Glutamatergic neuron (in vitro differentiated cells): ENCODE results near the gene GLYR1. TPM values are rescaled to one million over a fixed set of nuclear protein-coding genes. Genes with fewer than 3 reads are reported as not detected.

Experiments used
- DNase-seq: peaks from one replicate; pipeline ENCODE4 v3.0.0; 2022
- H3K27ac Mint-ChIP-seq: one replicate; pipeline ENCODE4 v1.8.0; 2020; ENCODE audit warnings: mild to moderate bottlenecking, mixed read lengths, inconsistent platforms; ENCODE audit not compliant: unreplicated experiment
- H3K27me3 Mint-ChIP-seq: one replicate; pipeline ENCODE4 v1.8.0; 2020; ENCODE audit warnings: mild to moderate bottlenecking, moderate library complexity, mixed read lengths, inconsistent platforms; ENCODE audit not compliant: unreplicated experiment
- H3K36me3 Mint-ChIP-seq: one replicate; pipeline ENCODE4 v1.8.0; 2020; ENCODE audit warnings: mild to moderate bottlenecking, mixed read lengths, inconsistent platforms; ENCODE audit not compliant: unreplicated experiment
- H3K4me1 Mint-ChIP-seq: one replicate; pipeline ENCODE4 v1.8.0; 2020; ENCODE audit warnings: mild to moderate bottlenecking, low read depth, mixed read lengths, inconsistent platforms; ENCODE audit not compliant: unreplicated experiment
- H3K4me3 Mint-ChIP-seq: one replicate; pipeline ENCODE4 v1.8.0; 2020; ENCODE audit warnings: mild to moderate bottlenecking, mixed read lengths, inconsistent platforms; ENCODE audit not compliant: unreplicated experiment
- H3K9me3 Mint-ChIP-seq: one replicate; pipeline ENCODE4 v1.8.0; 2020; ENCODE audit warnings: mild to moderate bottlenecking, moderate library complexity, mixed read lengths, inconsistent platforms; ENCODE audit not compliant: unreplicated experiment
- total RNA-seq: library from RNA; stranded (reverse); fragmentation: NEBNext Ultra II Directional; extraction: Animal tissue kit (Norgen Biotek cat#: 25700); gene quantifications from one replicate; pipeline ENCODE4 v1.2.1, GENCODE V29; 2021; ENCODE audit not compliant: unreplicated experiment
- TF ChIP-seq, protein P1 (sequence below): fragments of 200-600 bp; sonication (generic); IDR thresholded peaks from one replicate; pipeline ENCODE4 v1.5.0; 2021; ENCODE audit not compliant: partially characterized antibody, unreplicated experiment

The GLYR1 gene
- total RNA-seq, 1 donor from 2014 or later: 133 TPM

- Mint-ChIP-seq H3K4me3 (no peak overlapping the region), H3K27ac (no peak overlapping the region), H3K27me3 (peaks cover 3% of the 10 kb centered on the region), H3K36me3 (no peaks in the 10 kb centered on the region), H3K4me1 (peaks cover 11% of the 10 kb centered on the region), H3K9me3 (peaks cover 9% of the 10 kb centered on the region)
- TF ChIP-seq, protein P1, sequence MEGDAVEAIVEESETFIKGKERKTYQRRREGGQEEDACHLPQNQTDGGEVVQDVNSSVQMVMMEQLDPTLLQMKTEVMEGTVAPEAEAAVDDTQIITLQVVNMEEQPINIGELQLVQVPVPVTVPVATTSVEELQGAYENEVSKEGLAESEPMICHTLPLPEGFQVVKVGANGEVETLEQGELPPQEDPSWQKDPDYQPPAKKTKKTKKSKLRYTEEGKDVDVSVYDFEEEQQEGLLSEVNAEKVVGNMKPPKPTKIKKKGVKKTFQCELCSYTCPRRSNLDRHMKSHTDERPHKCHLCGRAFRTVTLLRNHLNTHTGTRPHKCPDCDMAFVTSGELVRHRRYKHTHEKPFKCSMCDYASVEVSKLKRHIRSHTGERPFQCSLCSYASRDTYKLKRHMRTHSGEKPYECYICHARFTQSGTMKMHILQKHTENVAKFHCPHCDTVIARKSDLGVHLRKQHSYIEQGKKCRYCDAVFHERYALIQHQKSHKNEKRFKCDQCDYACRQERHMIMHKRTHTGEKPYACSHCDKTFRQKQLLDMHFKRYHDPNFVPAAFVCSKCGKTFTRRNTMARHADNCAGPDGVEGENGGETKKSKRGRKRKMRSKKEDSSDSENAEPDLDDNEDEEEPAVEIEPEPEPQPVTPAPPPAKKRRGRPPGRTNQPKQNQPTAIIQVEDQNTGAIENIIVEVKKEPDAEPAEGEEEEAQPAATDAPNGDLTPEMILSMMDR: no peak
- no peak for DNase-seq
Measured at GRCh38 chr16:4865231-4865860, 18.3 kb upstream of the GLYR1 start.

DNA sequence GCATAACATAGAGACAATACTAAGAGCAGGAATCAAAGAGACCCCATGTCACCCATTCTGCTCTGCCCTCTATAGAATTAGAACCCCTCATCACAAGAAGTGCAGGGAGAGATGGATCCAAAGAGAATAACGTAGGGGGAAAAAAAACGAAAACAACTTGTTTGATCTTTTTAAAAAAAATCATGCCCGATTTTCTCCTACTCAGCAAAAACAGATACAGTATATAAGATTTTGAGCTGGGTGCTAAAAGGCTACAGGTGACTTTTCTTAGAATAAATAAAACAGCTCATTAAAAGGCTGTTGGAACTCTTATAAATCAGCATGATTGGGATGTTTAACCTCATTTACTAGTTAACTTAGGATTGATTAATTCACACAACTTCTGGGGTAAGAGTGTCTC, 17.6 kb upstream of the GLYR1 start:
- Mint-ChIP-seq H3K4me3 (no peak overlapping the region), H3K4me1 (peaks cover 11% of the 10 kb centered on the region), H3K36me3 (no peaks in the 10 kb centered on the region), H3K27ac (no peak overlapping the region), H3K27me3 (peaks cover 3% of the 10 kb centered on the region), H3K9me3 (peaks cover 9% of the 10 kb centered on the region)
- no peak for DNase-seq
- TF ChIP-seq, protein P1: no peak

GRCh38 chr16:4862639-4863038, 15.6 kb upstream of the GLYR1 start:
- TF ChIP-seq, protein P1: no peak
- Mint-ChIP-seq H3K4me1 (peaks cover 4% of the 10 kb centered on the region), H3K4me3 (no peak overlapping the region), H3K27ac (no peak overlapping the region), H3K9me3 (peaks cover 5% of the 10 kb centered on the region), H3K27me3 (no peaks in the 10 kb centered on the region), H3K36me3 (no peaks in the 10 kb centered on the region)
- DNase-seq: no peak

DNA sequence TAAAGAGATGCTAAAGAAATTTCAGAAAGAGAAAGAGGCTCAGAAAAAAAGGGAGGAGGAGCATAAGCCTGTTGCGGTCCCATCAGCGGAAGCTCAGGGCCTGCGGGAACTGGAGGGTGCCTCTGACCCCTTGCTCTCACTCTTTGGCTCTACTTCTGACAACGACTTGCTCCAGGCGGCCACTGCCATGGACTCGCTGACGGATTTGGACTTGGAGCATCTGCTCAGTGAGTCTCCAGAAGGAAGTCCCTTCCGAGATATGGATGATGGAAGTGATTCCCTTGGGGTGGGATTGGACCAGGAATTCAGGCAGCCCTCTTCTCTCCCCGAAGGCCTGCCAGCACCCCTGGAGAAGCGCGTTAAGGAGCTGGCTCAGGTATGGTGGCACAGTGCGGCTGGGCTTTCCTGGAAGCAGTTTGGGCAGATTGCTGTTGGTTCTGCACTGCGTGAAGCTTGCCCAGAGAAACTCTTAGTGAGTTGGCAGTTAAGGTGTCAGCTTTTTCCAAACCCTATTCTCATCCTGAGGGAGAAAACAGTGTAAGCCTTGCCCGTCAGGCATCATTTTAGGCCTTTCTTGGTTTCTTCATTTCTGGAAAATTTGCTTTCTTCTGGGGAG, 13.7 kb upstream of the GLYR1 start:
- no peaks in the 10 kb centered on the region for H3K27me3 Mint-ChIP-seq
- H3K4me1 Mint-ChIP-seq: no peaks in the 10 kb centered on the region
- TF ChIP-seq, protein P1: no peak
- H3K36me3 Mint-ChIP-seq: no peaks in the 10 kb centered on the region
- H3K27ac Mint-ChIP-seq: no peak overlapping the region
- no peak for DNase-seq
- no peak overlapping the region for H3K4me3 Mint-ChIP-seq
- peaks cover 3% of the 10 kb centered on the region for H3K9me3 Mint-ChIP-seq

GRCh38 chr16:4859900-4860255, 12.8 kb upstream of the GLYR1 start:
- no peaks in the 10 kb centered on the region for H3K4me1 Mint-ChIP-seq
- TF ChIP-seq, protein P1: no peak
- no peak overlapping the region for H3K27ac Mint-ChIP-seq
- DNase-seq: no peak
- H3K9me3 Mint-ChIP-seq: peaks cover 3% of the 10 kb centered on the region
- H3K36me3 Mint-ChIP-seq: no peaks in the 10 kb centered on the region
- no peaks in the 10 kb centered on the region for H3K27me3 Mint-ChIP-seq
- H3K4me3 Mint-ChIP-seq: no peak overlapping the region
